GM19324 (cell line): ENCODE measurements around the gene CPE.

Experiments used
- ATAC-seq: cut with Tn5 transposase; IDR thresholded peaks from one replicate; pipeline ENCODE4 v1.9.1; 2021; ENCODE audit warnings: mild to moderate bottlenecking, moderate library complexity; ENCODE audit not compliant: unreplicated experiment, low FRiP score

Gene CPE

DNA sequence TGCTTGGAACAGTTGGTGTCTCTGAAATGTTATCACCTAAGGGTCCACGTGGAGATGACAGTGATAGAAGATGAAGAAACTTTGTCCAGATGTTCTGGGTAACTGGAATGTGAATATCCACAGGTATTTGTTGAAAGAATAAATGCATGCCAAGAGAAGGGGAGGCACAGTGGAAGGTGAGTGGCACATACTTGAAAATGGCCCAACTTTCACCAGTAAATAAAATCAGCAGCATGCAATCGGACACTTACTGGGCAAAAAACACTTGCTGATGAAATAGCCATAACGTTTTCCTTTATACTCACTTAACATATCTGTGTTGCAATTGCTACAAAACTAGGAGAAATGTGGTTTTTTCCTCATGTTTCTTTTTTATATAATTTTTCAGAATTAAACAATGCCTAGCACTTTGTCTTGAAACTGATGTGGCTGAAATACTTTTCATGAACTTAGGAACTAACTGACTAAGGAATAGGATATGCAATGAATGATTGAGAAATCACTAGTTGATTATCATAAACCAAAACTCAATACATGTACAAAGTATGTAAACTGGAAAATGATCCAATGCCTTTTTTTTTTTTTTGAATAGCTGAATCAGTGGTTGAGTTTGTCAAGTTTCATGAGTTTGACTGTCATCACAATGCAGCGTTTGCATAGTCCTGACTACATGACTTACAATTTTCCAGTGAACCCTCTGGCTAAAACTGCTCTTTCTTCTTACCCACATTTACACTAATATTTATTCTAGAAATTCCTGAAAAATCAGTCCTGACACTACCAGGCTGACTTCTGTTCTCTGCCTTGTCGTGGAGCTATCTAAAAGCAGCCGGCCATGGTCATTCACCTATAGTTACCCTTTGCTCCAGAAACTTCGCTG is 127.4 kb downstream of the CPE start:
- ATAC-seq: no peak

- no peak for ATAC-seq
Observed at GRCh38 chr4:165506849-165507248, 128.0 kb downstream of the CPE start.

DNA sequence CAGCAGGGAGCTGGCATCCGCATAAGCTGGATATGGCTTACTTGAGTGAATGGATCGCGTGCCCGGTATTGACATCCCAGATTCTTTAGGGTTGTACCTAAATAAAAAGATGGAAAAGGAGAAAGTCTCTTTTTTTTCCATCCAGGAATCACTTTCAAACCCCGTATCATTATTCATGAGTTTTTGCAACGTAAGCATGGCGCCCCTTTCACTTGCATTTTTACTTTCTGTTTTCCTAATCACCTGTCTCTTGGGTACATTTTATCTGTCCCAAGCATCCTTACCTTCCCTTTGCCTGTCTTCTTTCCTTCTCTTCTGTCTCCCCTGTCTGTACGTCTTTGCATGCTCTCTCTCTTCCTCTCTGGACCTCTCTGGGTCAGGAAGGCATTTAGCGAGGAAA is 128.6 kb downstream of the CPE start:
- ATAC-seq: no peak

- no peak for ATAC-seq
Observed at GRCh38 chr4:165508372-165509120, 129.7 kb downstream of the CPE start.

- ATAC-seq: no peak
Observed at GRCh38 chr4:165512424-165512823, 133.6 kb downstream of the CPE start.

GRCh38 chr4:165514739-165515138 is 135.9 kb downstream of the CPE start:
- ATAC-seq: no peak

DNA sequence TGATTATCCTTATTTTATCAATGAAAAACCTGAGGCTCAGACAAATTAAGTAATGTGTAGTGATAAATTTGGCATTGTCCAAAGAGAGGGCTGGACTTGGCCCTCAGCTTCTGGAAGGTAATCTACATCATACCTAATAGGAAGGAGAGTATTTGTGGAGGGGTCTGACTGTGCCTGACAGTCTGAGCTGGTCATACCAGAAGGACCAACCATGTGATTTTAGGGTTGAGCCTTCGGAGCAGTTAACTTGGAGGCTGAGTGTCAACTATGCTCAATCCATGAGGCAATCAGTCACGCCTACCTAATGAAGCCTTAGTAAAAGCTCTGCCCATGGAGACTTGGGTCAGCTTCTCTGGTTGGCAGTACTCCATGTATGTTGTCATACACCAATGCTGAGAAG is 136.4 kb downstream of the CPE start:
- ATAC-seq: no peak

DNA sequence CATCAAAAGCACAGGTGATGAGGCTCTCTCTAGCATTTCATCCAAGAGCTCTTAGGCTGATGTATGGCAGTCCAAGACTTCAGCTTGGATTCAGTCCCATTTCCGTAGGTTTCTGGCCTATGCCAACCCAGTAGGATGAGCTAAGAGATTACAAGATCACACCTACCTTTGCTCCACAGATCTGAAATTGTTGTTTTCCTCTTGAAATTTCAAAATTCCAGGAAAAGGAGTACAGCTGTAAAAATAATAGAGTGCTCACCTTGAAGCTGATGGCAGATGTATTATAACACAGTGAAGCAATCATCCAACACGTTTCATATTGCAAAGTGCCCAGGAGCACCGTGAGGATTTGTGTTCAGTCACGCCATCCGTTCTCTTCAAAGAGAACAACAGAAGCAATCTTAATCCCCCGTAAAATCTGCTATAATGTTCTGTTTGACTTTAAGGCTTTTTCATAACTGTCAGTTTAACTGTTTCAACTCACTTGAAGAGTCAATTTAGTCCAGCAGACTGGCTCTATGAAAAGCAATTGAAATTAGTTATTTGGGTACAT is 137.5 kb downstream of the CPE start:
- no peak for ATAC-seq

DNA sequence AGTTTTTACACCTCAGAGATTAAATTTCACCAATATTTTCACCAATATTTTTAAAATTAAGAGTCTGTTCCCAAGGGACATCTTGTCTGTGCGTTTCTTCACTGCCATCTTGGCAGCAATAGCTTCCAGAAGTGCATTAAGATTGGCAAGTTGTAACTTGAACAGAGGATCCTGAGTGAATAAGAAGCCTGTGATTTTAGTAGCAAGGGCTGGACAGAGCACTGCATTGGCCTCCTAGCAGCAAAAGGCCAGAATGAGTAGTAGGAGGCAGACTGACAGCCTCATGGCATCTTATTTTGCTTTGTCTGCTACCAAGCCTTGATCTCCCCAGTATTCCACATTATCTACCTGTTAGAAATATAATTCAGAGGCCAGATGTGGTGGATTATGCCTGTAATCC is 138.4 kb downstream of the CPE start:
- ATAC-seq: no peak

DNA sequence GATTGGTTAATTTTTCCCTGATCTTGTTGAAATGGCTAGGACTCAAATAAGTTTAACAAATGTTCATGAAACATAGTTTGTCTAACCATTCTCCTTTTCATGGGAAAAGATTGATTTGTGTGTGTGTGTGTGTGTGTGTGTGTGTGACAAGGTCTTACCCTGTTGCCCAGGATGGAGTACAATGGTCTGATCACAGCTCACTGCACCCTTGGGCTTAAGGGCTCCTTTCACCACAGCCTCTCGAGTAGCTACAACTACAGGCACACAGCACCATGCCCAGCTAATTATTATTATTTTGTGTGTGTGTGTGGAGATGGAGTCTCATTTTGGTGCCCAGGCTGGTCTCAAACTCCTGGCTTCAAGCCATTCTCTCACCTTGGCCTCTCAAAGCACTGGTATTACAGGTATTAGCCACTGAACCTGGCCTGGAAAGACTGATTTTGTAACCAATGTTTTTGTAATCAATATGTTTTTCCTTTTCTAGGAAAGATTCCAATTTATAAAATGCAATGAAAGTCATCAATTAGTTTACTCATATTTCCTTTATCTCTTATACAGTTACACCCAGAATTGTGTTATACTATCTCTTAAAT is 139.3 kb downstream of the CPE start:
- no peak for ATAC-seq

GRCh38 chr4:165518686-165519085 is 139.9 kb downstream of the CPE start:
- no peak for ATAC-seq

DNA sequence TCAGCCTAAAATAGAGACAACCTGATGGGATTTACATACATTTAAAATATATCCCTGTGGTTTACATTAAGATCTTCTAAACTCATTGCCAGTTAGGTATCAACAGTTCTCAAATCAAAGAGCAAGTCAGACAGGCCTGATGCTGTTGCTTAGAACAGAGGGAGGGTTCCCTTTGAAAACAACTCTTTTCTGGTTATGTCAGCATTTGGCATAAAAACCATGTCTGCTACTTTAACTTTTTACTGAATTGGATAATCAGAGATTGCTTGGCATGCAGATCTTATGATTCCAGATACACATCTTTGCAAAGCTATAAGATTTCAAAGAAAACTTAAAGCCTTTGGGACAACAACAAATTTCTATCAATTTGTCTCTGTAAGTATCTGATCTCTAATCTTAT is 140.8 kb downstream of the CPE start:
- ATAC-seq: no peak

- no peak for ATAC-seq
Observed at GRCh38 chr4:165520086-165520485, 141.3 kb downstream of the CPE start.

- ATAC-seq: no peak
Observed at GRCh38 chr4:165522050-165522449, 143.2 kb downstream of the CPE start.

GRCh38 chr4:165524532-165525190 is 145.9 kb downstream of the CPE start:
- ATAC-seq: no peak

DNA sequence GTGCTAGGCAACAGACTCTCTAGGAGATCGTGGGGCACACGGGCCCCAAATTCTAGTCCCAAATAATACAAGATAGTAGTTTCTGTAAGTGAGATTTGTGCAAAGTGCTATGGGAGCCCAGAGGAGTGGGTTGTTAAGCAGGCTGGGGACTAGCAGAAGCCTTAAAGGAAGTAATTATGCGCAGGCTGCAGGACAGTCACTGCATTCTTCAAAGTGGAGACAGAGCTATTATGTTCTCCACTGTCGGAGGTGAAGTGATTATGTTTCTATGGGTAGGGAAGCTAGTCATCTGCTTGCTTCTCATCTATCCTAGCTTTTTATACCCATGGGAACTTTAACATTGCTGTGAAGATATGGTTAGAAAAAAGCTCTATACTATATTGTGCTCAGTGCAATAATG is 154.2 kb downstream of the CPE start:
- ATAC-seq: no peak

GRCh38 chr4:165537028-165537648 is 158.3 kb downstream of the CPE start:
- no peak for ATAC-seq

DNA sequence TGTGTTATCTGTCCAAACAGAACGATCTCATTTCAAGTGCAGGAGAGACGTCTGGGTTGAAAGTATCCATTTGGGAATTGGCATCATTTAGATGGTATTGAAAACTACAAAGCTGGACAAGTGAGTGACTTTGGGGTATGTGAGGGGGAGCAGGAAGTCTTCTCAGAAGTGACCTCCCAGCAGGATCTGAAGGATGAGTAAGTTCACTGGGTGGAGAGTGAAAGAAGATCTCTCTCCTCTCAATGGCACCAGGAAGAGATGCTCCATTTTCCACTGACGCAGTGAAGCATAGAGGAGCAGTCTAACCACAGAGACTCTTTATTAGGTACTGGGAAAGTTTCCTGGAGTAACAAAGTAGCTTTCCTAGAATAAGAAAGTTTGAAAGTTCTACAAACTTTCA is 161.0 kb downstream of the CPE start:
- no peak for ATAC-seq

DNA sequence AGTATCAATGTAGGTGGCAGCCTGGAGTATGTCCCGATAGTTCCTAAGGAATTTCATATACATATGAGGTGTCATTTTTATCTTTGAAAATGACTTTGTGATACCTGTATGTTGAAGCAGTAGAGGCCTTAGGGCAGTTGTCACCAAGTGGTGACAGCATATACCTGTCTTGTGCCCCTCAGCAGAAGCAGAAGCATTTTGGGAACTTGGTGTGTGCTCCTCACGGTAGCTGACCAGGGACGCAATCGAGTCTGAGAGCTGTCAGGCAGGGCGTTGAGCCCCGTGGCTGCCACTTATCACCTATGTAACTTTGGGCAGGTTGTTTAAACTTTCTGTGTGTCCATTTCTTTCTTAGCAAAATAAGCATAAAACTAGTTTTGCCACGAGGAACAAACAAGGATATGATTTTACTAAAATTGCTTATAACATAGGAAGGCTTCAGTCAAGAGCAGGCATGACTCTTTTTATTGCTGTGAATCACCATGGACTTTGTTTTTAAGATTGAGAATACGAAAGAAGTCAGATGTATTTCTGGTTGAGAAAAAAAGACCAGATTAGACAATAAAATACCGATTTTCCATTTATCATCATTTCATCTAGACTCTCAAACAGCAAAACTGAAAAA is 161.5 kb downstream of the CPE start:
- no peak for ATAC-seq
